Bronchial smooth muscle cell (primary cell): ENCODE data around the gene TENT4B. TPM values are rescaled to one million over a fixed set of nuclear protein-coding genes. Genes with fewer than 3 reads are reported as not detected.

Experiments used
- total RNA-seq: library from RNA; depleted of rRNA; stranded (reverse); fragments of >200 nt; gene quantifications from 2 replicates; pipeline ENCODE4 v1.2.1, GENCODE V29; 2014

The TENT4B gene
- 6.1 and 6.2 TPM in 2 replicates for total RNA-seq

GRCh38 chr16:50152807-50153595 is at the start of gene TENT4B:
TENT4B (plus strand) TSS chr16:50153306; CDS start chr16:50153622, 316 bp downstream.

GRCh38 chr16:50266337-50267091 is 113.4 kb downstream of the TENT4B start, which contains the start of gene ADCY7:
ADCY7 (plus strand) TSS chr16:50266551; CDS start chr16:50288180, 21,629 bp downstream.

Other genes starting within 250 kb of the TENT4B start
- gene CNEP1R1, start 128.1 kb upstream of the TENT4B start, total RNA-seq: 21.6 and 23.6 TPM in 2 replicates
- 11.4 and 11.7 TPM in 2 replicates for gene HEATR3, start 87.3 kb upstream of the TENT4B start, total RNA-seq
- 46.8 and 57.4 TPM in 2 replicates for gene ADCY7, start 113.2 kb downstream of the TENT4B start, total RNA-seq
- 28.2 and 31.8 TPM in 2 replicates for gene BRD7, start 215.7 kb downstream of the TENT4B start, total RNA-seq